Measurements from ENCODE around the gene SLC10A6. TPM values are rescaled to one million over a fixed set of nuclear protein-coding genes. Genes with fewer than 3 reads are reported as not detected.
"Not testable (repeated sequence)": the region's sequence is repeated elsewhere in the genome, so short reads cannot be mapped to it uniquely, and the experiment has no call there.

The SLC10A6 gene
- total RNA-seq, result 0.43 TPM
- long read RNA-seq, result 0 reads

DNA sequence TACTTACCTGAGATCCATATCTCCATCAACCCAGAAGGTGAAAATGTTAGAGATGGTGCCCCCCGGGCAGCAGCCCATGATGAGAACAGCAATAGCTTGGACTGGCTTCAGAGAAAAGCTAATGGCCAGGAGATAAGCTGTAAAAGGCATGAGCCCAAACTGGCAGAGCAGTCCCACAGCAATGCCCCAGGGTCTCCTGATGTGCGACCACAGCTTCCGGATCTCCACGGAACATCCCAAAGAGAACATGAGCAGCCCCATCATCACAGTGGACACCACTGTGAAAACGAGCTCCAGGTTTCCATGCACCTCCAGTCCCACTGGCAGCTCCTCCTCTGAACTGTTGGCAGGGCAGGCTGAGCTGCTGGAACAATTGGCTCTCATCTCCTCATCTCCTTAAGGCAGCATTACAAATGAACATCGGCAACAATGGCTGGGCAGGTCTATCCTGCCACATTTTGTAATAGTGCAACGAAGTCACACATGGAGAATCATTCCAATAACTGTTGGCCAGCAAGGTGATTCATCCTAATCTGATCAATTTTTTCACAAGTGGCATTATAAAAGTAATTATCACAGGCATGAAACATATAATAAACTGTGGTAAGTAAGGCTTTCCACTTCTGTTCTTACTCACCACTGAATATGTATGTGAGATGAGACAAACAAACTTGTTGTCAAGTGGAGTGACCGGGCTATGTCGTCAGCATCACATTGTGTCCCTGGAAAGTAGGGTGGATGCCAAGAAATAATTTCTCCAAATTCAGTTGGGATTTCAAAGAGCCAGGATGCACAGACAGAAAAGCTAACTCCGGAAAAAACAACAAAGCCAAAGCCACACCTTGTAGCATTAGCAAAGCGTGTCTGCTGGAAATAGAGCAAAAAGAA is at the start of gene SLC10A6:
Gene SLC10A6 (minus strand): TSS at position 653 of the 888 bp plus-strand sequence. CDS start 269 bp downstream, at position 384.
- no peak for DNase-seq
- peak; percentile 46 for ATAC-seq (ENCODE audit: poor library complexity)
- intact Hi-C loops (cut with DNase I), result no loop called here

GRCh38 chr4:86898562-86898961 is 49.4 kb upstream of the SLC10A6 start:
- ATAC-seq (ENCODE audit: poor library complexity) (no peak), DNase-seq (no peak)
- intact Hi-C loops (cut with DNase I), result loop anchor here (5.0 kb wide), 1 partner anchor 401 kb away; no protein-coding TSS in a partner anchor

GRCh38 chr4:86896596-86896995 is 47.4 kb upstream of the SLC10A6 start:
- DNase-seq, result no peak
- intact Hi-C loops (cut with DNase I), result loop anchor here (5.0 kb wide), 1 partner anchor 399 kb away; no protein-coding TSS in a partner anchor
- no peak for ATAC-seq (ENCODE audit: poor library complexity)

DNA sequence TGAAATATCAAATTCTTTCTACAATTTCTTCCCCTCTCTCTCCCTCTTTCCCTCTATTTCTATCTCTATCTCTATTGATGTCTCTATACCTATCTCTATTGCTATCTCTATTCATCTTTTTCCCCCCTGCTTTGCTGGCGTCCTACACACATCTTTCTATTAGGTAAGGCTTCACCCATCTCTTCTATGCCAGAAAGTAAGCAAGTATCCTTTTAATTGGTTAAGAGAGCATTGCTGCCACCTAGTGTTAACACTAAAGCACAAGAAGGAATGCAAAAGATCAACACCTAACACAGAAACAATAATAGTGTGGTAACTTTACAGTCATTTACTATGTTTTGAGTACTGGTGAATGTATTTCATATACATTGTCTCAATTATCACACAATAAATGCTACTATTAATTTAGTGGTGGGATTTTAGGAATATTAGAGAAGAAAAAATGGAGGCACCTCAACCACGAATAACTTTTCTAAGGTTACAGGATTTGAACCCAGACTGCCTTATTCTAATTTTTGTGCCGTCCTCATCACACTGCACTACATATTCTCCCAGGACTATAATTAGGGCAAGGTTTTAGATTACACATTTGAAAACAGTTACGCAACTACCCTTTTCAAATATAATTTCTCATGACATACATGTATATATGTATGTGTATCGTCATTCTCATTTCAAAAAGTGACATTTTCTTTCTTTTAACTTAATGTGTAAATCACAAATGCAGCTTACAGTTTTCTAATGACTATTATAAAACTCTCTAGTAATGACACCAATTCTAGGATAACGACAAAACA is 46.7 kb upstream of the SLC10A6 start:
- no peak for DNase-seq
- ATAC-seq (ENCODE audit: poor library complexity), result peak; percentile 52
- intact Hi-C loops (cut with DNase I), result loop anchor here (5.0 kb wide), 1 partner anchor 399 kb away; no protein-coding TSS in a partner anchor

GRCh38 chr4:86894455-86894854 is 45.3 kb upstream of the SLC10A6 start:
- intact Hi-C loops (cut with DNase I), result no loop called here
- DNase-seq (no peak), ATAC-seq (ENCODE audit: poor library complexity) (no peak)

DNA sequence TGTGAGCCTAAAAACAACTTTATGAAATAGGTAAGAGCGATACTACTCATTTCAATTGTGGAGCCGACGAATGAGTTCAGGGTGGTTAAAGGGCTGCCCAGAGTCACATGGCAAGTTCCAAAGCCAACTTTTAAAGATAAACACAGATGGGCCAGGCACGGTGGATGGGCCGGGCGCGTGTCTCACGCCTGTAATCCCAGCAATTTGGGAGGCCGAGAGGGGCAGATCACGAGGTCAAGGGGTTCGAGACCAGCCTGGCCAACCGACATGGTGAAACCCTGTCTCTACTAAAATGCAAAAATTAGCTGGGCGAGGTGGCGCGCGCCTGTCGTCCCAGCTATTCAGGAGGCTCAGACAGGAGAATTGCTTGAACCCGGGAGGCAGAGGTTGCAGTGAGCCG is 44.0 kb upstream of the SLC10A6 start:
- intact Hi-C loops (cut with DNase I), result no loop called here
- ATAC-seq (ENCODE audit: poor library complexity), result no peak
- DNase-seq, result no peak

- ATAC-seq (ENCODE audit: poor library complexity) (no peak), DNase-seq (no peak)
- intact Hi-C loops (cut with DNase I), result no loop called here
Measured at GRCh38 chr4:86892636-86892960, 43.4 kb upstream of the SLC10A6 start.

GRCh38 chr4:86891762-86892635 is 42.8 kb upstream of the SLC10A6 start, which contains the start of gene C4orf36:
Gene C4orf36, minus strand, starts transcription at chr4:86892422. Its CDS starts 902 bp downstream, at chr4:86891520.
- ATAC-seq (ENCODE audit: poor library complexity) (peak; percentile 88), DNase-seq (peak; percentile 65)
- intact Hi-C loops (cut with DNase I), result no loop called here

GRCh38 chr4:86890790-86891189 is 41.6 kb upstream of the SLC10A6 start:
- DNase-seq, result no peak
- intact Hi-C loops (cut with DNase I), result no loop called here
- ATAC-seq (ENCODE audit: poor library complexity), result no peak

- intact Hi-C loops (cut with DNase I), result no loop called here
- ATAC-seq (ENCODE audit: poor library complexity), result no peak
- no peak for DNase-seq
Measured at GRCh38 chr4:86879641-86880040, 30.5 kb upstream of the SLC10A6 start.

DNA sequence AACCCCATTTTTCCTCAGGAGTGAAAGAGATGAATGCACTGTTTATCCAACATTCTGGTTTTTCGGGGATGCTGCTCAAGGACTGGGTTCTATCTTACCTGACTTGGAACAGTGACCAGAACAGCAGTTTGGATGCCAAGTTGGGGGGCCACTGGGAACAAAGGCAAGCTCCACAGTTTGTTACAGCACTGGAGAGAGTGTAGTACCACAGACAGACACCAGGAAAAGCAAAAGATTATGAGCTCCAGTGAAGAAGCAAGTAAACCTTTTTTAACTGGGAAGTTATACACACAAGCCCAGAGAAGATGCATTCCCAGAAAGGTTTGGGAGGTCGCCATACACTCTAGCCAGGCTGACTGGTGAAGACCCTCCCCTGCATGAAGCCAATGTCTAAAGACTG is 29.5 kb upstream of the SLC10A6 start:
- ATAC-seq (ENCODE audit: poor library complexity) (no peak), DNase-seq (no peak)
- intact Hi-C loops (cut with DNase I), result no loop called here

DNA sequence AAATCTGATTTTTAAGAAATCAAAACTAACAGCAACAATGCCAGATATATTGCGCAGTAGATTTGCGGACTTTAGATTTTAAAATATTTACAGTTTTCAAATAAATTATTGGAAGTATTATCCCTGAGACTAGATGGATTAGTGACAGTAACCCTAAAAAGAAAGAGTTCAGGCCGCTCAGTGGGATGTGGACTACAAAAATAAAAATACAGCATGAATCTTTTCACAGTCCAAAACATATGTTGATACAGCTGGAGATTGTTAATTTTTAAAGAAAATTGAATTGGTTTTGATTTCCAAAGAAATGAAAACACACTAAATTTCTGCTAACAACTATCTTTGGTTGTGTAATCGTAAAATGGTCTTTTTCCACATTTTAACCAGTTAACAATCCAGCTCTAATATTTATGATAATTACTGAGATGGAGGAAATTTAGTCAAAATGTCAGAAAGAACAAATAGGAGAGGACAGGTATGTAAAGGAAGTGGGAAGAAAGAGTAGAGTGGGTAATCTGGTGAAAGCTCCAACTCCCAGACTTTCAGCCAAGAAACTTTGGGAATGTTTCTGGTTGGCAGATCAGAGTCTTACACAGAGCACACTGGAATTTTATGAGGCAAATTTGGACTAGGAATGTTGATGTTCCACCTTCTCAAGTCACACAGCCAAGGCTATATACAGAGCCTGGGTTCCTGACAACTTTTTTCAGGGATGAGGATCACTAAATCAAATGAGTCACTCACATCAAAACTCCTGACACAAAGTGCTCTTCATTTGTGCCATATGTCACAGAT is 27.9 kb upstream of the SLC10A6 start:
- DNase-seq (no peak), ATAC-seq (ENCODE audit: poor library complexity) (no peak)
- intact Hi-C loops (cut with DNase I), result no loop called here

- intact Hi-C loops (cut with DNase I); ATAC-seq (ENCODE audit: poor library complexity); DNase-seq: not testable (repeated sequence)
Measured at GRCh38 chr4:86875436-86875835, 26.3 kb upstream of the SLC10A6 start.

GRCh38 chr4:86872135-86872534 is 23.0 kb upstream of the SLC10A6 start:
- no peak for DNase-seq
- ATAC-seq (ENCODE audit: poor library complexity), result no peak
- intact Hi-C loops (cut with DNase I), result no loop called here

DNA sequence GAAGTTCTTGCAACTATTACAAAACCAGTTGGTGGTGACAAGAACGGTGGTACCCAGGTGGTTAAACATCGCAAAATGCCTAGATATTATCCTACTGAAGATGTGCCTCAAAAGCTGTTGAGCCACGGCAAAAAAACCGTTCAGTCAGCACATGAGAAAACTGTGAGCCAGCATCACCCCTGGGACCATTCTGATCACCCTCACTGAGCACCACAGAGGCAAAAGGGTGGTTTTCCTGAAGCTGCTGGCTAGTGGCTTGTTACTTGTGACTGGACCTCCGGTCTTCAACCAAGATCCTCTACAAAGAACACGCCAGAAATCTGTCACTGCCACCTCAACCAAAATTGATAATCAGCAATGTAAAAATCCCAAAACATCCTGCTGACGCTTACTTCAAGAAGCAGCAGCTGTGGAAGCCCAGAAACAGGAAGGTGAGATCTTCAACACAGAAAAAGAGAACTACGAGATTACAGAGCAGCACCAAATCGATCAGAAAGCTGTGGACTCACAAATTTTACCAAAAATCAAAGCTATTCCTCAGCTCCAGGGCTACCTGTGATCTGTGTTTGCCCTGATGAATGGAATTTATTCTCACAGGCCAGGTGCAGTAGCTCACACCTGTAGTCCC is 21.4 kb upstream of the SLC10A6 start:
- ATAC-seq (ENCODE audit: poor library complexity) (no peak), DNase-seq (no peak)
- intact Hi-C loops (cut with DNase I), result no loop called here

DNA sequence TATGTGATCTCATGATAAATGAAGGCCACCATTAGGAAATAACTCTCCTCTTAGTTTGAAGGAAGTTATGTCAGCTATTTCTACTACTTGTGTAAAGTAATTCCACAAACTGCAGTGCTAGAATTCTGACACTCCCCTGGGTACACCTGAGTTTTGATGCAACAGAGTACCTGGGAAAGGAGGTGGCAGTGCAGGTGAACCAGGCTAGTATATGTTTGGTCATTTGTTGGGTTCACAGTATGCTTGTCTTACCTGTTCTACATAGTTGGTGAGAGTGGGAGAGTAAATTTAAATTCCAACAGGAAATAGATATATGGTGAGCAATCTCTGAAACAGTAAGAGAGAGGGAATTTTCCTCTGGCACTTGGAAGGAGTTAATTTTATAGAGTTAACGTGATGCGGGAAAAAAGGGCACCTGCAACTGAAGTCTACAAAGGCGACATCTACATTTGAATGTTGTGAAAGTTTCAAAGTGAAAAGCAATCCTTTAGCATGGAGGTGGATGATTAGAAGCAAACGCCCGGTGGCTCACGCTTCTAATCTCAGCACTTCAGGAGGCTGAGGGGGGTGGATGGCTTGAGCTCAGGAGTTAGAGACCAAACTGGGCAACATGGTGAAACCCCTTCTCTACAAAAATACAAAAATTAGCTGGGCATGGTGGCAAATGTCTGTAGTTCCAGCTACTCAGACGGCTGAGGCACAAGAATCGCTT is 8.3 kb upstream of the SLC10A6 start:
- DNase-seq (no peak), ATAC-seq (ENCODE audit: poor library complexity) (no peak)
- intact Hi-C loops (cut with DNase I), result no loop called here

- DNase-seq, result no peak
- intact Hi-C loops (cut with DNase I), result no loop called here
- no peak for ATAC-seq (ENCODE audit: poor library complexity)
Measured at GRCh38 chr4:86856896-86857295, 7.7 kb upstream of the SLC10A6 start.

Measured in Right ventricle myocardium superior (tissue), 1 donor.